HG02884 (cell line): ENCODE measurements around the gene ATAD3B.
"Not testable (repeated sequence)": the region's sequence is repeated elsewhere in the genome, so short reads cannot be mapped to it uniquely, and the experiment has no call there.

Experiments used
- ATAC-seq: cut with Tn5 transposase; IDR thresholded peaks from one replicate; pipeline ENCODE4 v1.9.1; 2021; ENCODE audit warnings: mild to moderate bottlenecking, moderate library complexity; ENCODE audit not compliant: unreplicated experiment

Gene ATAD3B

DNA sequence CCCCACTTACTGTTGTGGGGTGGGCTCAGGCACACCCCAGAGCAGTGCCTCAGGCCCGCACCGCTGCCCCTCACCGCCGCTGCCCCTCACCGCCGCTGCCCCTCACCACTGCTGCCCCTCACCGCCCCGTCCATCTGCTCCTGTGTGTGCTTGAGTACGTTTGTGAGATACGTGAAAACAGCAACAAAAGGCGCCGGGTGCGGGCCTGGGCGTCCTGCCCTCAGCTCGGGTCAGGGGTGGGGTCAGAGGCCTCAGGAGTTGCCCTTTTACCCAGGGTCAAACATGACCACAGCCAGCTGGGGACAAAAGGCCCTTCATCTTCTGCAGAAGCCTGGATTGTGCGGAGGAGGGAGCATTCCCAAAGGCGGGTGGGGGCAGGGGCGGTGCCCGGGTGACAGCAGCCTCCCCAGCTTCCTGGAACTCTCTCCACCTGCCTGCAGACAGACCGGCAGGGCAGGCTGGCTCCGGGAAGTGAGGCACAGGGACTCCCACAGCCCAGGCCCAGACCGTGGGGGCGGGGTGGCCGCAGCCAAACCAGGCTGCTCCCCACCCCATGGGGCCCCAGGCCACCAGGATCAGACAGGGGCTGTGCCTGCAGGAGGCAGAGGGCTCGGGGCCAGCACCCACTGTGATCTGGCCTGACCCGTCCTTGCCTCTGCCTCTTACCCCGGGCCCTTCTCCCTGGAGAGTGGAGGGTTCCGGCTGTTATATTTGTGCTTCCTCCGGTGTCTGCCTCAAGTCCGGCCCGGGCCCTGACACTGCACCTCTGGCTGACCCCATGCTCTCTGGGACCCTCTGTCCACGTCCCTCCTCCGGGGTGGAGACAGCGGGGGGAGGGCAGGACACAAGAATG is 38.4 kb upstream of the ATAD3B start:
- ATAC-seq, result no peak

DNA sequence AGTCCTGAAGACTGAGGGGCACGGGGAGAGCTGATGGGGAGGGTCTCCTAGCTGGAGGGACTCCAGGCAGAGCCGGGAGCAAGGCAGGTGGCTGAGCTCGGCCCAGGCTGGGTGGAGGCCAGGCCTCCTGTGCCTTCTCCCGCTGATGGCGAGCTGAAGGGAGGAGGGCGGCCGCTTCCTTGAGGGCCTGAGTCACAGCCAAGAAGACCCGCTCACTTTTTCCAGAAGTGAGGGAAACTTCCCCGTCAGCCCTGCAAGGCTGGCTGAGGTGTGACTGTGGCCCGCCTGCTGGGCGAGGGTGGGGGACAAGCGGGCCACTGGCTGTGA is 37.8 kb upstream of the ATAD3B start:
- no peak for ATAC-seq

DNA sequence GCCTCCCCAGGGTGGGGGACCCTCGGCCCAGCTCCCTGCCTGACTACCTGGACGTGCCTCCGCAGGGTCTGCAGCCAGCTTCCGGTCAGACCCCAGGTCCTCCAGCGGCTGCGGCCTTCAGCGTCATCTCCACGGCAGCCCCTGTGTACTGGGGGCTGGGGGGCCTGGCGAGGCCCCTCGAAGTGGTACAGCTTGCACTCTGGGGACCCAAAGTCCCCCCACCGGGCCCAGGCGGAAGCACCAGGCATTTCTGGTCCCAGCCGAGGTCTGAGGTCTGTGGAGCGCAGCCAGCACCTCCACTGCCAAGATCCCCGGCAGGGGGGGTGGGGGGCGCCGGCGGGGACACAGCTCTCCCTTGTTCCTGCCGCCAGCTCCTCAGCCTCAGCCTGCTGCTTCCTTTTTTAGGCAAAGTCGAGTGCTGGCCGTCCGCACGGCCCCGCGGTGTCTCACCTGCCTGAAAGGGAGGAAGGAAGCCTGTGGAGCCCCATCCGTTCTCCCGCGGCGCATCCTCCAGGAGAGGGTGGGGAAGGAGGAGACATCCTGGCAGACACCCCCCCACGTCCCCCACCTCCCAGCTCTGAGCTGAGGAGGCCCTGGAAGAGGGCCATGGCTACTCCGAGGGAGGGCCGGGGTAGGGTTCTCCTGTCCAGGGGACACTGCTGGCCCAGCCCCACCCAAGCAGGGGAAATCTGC is 37.3 kb upstream of the ATAD3B start:
- ATAC-seq, result no peak

DNA sequence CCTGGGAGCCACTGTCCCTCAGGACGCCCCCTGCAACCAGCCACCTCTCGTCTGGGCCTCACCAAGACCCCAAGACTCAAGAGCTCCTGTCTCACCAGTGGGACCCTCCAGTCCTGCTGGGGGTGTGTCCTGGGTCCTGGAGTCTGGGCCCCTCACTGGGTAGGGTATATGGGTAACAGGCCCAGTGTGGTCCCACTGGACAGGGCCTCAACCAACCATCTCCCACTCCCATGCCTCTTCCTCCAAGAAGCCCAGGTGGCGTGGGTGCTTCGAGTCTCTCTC is 36.8 kb upstream of the ATAD3B start:
- ATAC-seq, result no peak

DNA sequence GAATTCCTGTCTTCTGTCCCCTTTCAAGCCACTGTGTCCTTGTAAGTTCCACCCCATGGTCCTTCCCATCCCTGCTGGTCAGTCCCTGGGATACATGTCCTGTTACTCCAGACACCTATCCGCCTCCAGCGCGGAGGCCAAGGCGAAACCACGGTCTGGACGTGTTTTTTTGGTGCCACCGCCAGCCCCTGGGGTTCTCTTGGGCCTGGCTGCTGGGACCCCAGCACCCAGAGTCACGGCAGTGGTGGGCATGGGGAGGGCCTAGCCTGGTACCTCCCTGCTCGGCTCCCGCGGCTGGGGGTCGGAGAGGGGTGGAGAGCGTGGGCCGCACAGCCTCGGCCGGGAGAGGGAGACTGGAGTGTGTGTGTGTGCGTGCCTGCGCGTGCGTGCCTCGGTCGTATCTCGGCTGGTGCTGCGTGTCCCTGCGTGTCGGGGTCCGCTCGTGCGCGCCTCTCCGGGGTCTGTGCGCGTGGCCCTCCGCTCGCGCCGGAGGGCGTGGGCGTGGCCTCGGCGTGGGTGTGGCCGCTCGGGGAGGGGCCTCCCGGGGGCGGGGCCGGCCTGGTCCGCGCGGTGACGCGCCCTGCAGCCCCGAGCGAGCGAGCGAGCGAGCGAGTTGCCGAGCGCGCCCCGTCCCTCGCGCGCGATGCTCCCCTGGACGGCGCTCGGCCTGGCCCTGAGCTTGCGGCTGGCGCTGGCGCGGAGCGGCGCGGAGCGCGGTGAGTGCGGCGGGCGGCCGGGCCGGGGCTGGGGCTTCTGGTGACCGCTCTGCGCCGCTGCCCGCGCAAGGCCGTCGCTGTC is 36.3 kb upstream of the ATAD3B start, which contains the start of gene VWA1:
VWA1 (plus strand) TSS at position 585 of the 798 bp plus-strand sequence; CDS start at position 644, 59 bp downstream.
- no peak for ATAC-seq

DNA sequence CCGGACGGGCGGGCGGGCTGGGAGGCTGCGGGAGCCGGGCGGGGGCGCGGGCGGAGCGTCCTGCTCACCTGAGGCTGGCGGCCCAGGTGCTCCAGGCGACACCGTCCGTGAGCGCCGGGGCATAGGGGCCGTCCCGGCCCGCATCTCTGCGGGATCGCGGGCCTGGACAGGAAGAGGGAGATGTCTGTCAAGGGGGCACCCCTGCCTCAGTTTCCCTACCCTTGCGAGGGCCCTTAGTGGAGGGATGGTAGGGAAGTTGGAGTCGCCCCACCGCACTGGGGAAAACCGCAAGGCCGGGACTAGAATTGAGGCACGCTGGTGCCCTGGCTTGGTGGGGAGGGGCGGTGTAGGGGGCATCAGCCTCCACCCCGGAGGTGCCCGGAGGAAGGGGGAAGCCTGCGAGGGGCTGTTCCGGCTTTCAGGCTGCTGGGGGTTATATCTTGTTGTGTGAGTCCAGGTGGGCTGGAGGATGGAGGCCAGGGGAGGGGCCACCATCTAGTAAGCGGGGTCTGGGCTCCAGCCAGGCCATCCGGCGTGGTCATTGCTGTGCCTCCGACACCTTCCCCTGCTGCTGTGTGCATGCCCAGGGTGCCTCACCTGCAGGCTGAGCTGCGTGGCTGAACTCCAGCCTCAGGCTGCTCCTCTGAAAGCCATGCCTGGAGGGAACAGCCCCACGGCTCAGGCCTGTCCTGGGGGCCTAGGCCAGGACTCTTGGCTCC is 35.5 kb upstream of the ATAD3B start:
- ATAC-seq, result no peak

DNA sequence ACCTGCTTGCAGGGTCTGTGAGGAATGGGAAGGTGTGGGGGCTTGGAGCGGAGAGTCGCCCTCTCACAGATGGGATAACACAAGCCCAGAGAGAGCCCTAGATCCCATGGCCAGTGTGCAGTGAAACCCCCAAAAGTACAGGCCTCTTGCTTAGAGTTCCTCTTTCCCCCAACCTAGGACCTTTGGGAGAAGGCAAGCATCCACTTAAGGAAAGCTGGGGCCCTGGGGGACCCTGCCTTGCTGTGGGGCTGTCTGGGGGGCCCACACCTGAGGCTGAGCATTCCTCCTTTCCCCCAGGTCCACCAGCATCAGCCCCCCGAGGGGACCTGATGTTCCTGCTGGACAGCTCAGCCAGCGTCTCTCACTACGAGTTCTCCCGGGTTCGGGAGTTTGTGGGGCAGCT is 34.9 kb upstream of the ATAD3B start:
- ATAC-seq, result no peak

DNA sequence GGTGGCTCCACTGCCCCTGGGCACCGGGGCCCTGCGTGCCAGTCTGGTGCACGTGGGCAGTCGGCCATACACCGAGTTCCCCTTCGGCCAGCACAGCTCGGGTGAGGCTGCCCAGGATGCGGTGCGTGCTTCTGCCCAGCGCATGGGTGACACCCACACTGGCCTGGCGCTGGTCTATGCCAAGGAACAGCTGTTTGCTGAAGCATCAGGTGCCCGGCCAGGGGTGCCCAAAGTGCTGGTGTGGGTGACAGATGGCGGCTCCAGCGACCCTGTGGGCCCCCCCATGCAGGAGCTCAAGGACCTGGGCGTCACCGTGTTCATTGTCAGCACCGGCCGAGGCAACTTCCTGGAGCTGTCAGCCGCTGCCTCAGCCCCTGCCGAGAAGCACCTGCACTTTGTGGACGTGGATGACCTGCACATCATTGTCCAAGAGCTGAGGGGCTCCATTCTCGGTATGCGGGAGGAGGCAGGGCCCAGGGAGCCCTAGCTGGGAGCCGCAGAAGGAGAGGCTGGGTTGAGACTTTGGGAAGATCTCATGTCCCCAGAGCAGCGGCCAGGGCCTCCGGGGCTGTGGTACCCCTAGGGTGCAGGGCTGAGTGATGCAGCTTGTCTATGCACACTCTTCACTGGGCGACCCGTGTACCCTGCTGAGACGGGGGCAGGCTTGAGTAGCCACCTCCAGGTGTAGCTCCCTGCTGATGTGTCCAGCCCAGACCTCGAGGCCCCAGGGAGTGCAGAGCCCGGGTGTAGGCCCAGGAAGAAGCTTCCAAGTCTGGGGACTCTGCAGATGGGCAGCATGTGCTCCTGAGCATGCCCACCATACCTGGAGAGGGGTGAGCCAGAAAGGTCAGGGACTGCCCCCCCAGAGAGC is 34.3 kb upstream of the ATAD3B start:
- no peak for ATAC-seq

DNA sequence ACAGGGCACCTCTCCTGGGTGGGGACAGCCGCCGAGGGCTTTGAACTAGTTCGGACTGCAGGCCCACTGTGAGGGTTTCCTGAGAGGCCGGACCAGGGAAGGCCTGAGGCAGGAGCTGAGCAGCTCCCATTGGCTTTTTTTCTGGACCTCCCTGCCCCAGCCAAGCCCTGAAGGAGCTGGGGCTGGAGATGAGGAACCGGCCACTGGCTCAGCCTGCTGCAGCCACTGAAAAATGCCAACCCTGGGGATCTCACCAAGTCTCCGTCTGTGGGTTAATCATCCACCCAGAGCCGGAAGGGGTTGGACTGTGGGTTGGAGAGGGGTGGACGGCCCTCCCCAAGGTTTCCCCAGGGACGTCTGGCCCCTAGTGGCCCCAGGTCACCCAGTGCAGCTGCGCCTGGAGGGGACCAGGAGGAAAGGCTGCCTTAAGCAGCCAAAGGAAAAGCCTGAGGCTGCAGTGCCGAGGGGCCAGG is 33.6 kb upstream of the ATAD3B start:
- no peak for ATAC-seq

DNA sequence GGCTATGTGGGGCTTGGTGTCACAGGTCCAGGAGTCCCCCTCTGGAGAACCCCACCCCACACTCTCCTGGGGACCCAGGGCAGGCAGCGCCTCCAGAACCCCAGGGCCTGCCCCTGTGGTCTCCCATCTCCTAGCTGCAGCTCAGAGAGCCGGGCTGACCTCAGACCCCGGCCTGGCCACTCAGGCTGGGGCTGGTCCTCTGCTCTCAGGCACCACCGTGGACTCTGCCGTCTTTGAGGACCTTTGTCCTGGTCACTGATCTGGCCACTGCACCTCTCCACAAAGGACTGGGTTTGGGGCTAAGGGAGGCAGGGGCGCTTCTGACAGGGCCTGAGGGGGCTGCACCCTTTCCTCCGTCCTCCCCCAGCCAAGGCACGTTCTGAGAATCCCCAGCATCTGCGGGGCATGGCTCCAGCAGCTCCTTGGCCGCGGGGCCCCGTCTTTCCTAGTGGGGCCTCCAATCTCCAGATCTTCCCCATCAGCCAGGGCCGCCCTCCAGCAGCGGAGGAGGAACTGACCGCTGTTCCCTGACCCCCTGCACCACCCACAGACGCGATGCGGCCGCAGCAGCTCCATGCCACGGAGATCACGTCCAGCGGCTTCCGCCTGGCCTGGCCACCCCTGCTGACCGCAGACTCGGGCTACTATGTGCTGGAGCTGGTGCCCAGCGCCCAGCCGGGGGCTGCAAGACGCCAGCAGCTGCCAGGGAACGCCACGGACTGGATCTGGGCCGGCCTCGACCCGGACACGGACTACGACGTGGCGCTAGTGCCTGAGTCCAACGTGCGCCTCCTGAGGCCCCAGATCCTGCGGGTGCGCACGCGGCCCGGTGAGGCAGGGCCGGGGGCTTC is 32.8 kb upstream of the ATAD3B start:
- ATAC-seq, result no peak

DNA sequence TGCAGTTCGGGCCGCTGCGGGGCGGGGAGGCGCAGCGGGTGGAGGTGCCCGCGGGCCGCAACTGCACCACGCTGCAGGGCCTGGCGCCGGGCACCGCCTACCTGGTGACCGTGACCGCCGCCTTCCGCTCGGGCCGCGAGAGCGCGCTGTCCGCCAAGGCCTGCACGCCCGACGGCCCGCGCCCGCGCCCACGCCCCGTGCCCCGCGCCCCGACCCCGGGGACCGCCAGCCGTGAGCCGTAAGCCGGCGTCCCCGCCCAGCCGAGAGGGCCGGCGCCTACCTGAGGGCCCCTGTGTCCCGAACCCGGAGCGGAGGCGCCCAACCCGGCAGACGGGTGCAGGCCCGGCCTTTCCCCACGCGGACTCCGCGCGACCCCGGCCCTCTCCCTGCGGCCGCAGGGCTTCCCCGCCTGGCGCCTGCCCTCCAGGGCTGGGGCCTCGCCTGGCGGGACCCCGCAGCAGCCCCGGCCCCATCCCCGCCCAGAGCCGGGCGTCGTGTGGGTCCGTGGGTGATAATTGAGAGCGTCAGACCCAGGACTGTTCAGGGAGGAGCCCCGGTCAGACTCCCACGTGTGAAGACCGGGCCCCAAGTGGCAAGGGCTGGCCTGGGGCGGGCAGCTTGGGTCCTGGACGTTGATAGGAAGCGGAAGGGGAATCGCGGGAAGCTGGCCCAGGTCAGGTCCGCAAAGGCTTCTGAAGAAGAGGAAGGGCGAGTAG is 31.9 kb upstream of the ATAD3B start:
- ATAC-seq, result no peak

DNA sequence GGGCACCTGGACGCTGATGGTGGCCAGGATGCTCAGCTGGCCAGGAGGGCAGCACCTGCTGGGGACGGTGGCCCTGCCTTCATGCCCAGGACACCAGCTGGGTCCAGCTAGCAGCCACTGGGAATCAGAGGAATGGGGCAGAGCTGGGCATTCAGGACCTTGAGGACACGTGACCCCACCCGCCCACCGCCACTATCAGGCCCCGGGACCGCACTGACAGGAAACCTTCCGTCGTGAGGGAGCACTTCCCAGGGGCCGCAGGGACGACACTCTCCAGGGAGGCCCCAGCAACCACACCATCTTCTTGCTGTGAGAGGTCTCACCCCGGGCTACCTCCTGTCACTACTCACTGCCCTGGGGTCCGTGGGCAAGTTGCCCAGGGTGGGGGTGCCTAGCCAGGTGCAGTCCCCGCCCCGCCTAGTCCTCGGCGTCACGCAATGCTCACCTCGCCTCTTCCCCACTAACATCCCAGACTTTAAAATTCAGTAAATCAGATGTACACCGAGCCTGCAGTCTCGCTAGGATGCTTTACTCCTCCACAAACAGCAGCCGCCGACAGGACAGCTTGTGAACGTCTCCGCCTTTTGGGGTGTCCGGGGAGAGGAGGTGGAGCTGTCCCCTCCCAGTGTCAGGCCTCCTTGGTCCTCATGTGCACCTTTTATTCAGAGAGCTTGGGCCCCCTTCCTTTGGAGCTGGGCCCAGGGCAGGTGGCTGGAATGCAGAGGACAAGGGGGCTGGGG is 31.1 kb upstream of the ATAD3B start:
- no peak for ATAC-seq

DNA sequence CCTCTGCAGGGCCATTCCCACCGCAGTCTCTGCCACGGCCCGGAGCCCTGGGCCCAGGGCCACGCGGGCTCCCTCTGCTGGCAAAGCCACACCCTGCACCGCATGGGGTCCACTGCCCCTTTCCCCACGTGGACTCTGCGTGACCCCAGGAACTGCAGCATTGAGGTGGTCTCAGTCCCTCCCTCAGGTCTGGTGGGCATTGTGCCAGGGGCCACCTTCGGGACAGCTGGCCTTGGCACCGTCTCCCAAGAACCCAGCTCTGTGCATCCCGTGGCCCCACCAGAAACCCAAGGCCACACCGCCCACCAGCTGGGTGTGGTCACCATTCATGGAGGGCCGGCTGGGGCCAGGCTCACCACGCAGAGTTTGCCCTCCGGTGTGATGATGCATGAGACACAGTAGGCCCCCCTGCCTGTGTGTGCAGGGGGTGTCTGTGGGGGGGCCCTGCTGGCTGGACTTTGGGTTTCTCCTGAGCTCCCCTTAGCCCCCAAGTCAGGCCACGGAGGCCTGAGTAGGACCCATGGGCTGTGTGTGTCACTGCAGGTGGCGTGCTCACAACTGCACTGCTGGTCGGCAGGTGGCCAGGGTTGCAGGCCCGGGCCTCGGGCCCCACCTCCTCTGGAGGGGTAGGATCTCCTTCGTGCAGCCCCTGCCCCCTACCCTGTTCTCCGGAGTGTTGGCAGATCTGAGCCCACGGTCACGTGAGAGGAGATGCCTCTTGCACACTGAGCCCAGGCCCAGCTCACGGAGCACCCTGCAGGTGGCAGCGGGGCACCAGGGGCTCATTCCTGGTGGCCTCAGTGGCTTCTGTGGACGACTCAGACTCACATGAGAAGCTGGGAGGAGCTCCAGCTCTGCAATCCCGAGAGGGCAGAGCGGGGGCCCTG is 30.3 kb upstream of the ATAD3B start:
- no peak for ATAC-seq

DNA sequence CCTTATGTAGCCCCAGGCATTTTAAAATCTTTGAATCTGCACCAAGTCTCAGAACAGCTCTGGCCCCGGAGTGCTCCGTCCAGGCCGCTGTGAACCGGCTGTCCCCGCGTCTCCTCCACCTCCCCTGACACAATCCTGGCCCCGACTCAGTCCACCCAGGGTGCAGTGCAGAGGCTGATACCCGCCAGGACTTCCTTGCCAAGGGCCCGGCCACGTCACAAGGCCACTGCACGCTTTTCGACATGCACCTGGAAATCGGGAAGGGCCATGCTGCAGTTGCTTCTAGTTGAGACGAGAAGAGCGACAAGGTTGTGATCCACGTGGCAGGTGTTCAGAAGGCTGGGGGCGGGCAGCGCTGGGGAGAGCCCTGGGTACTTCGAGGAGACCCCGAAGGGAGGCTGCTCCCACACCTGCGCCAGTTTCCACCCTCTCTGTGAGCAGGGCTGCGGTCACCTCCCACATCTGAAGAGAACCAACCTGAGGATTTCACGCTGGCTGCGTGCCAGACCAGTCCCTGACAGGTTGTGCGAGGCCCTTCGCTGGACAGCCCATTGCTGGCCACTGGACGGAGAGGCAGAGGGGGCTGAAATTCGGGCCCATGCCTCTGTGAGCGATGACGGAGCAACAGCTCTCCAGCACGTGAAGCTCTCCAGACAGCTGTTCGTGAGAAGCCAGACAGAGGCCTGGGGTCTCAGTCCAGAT is 29.3 kb upstream of the ATAD3B start:
- no peak for ATAC-seq

DNA sequence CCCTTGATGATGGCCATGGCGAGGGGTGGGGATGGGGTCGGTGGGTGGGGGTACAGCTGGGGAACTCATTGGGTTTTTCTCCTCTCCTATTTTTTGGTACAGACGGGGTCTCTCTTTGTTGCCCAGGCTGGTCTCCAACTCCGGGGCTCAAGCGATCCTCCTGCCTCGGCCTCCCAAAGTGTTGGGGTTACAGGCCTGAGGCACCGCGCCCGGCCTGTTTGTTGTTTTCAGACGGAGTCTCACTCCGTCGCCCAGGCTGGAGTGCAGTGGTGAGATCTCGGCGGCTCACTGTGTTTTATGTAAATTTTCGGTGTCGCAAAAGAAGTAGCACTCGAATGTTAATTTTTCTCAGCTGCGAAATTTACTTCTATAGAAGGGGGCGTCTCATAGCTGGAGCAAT is 24.9 kb upstream of the ATAD3B start:
- not testable (repeated sequence) for ATAC-seq

DNA sequence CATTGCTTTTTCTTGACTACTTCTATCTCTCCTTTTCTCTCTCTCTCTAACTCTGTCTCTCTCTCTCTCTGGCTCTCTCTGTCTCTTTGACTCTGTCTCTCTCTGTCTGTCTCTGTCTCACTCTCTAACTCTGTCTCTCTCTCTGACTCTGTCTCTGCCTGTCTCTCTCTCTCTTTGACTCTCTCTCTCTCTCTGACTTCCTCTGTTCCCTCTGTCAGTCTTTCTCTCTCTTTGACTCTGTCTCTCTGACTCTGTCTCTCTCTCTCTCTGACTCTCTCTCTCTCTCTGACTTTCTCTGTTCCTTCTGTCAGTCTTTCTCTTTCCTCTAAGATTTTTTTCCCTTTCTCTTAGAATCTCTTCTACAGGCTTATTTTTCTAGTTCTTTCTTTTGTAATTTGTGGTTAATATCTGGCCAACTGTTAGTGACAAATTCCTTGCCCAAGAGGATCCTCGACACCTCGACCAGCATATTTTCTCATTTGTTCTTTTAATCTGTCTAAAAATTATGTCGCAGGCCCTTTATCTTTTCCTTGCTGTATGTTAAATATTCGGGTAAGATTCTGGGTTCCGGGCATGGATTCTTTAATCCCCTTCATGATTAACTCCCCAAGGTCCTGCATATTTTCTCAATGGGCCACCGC is 22.3 kb upstream of the ATAD3B start, which contains the start of gene ATAD3C:
ATAD3C (plus strand) TSS at position 591 of the 641 bp plus-strand sequence. CDS start 995 bp downstream, outside the sequence.
- ATAC-seq, result no peak
